Suppressor macrophage treated with lipopolysaccharide for 1 hour (primary cell): ENCODE results near the gene BCAM.
"Not testable (repeated sequence)": the region's sequence is repeated elsewhere in the genome, so short reads cannot be mapped to it uniquely, and the experiment has no call there.

Experiments
- DNase-seq, 3 donors: peaks; one replicate each; pipeline ENCODE4 v3.0.0-alpha.2; 2020 to 2022

BCAM gene

DNA sequence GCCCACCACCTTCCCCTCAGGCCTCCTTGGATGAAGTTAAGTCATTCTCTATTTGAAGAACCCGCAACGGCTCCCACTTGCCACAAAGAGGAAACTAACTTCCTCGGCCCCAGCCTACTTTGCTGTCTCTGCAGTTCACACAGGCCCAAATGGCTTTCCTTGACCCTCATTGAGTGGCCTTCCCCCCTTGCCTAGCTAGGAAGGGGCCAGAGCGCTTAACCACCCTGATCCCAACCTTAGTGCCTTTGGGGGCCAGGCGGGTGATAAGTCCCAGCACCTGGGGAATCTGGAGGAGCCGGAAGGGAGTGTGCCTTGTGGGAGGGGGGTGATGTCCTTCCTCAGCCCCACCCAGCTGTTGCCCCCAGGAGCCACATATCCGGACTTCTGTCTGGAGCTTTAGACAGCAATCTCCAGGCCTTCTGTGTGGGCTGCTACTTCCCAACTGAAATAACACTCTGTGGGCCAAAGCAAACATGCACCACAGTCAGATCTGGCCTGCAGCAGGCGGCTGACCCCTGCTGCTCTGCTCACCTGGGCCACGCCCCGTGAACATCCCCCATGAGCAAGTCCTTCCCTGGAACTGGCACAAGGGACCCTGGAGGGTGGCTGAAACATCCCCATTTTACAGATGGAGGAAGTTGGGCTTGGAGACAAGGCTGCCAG is 47.6 kb downstream of the BCAM start:
- peak; percentile 85 to 89 (median 88) for DNase-seq

DNA sequence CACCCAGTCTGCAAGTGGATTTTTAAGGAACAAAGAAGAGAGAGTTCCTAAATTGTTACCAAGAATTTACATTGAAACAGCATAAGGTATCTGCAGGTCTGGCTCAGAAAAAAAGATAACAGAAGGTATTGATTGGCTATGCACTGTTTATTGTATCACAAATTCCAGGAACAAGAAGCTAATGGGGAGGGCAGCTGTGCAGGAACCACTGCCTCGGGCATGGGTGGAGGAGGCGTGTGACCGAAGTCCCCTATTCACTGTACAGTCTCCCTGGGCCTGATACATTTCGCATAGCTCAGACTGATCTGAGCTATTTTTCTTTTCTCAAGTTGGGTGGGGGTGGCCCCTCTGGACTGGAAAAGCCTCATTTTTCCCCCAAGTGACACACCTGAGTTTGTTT is 48.9 kb downstream of the BCAM start:
- DNase-seq: peak in 2 of 3 donors; percentile 48 to 56

DNA sequence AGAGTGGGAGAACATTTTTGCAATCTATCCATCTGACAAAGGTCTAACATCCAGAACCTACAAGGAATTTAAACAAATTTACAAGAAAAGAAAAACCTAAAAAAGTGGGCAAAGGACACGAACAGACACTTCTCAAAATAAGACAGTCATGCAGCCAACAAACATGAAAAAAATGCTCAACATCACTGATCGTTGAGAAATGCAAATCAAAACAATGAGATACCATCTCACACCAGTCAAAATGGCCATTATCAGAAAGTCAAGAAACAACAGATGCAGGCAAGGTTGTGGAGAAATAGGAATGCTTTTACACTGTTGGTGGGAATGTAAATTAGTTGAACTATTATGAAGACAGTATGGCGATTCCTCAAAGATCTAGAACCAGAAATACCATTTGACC is 52.7 kb downstream of the BCAM start:
- not testable (repeated sequence) for DNase-seq

DNA sequence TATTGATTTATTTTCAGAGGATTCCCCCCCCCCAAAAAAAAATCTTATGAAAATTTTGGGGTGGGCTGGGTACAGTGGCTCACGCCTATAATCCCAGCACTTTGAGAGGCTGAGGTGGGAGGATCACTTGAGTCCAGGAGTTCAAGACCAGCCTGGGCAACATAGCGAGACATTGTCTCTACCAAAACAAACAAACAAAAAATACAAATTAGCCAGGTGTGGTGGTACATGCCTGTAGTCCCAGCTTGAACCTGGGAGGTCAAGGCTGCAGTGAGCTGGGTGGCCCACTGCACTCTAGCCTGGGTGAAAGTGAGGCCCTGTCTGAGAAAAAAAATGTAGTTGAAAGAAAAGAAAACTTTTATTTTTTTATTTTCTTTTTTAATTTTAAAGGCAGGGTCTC is 55.1 kb downstream of the BCAM start:
- no peak for DNase-seq

DNA sequence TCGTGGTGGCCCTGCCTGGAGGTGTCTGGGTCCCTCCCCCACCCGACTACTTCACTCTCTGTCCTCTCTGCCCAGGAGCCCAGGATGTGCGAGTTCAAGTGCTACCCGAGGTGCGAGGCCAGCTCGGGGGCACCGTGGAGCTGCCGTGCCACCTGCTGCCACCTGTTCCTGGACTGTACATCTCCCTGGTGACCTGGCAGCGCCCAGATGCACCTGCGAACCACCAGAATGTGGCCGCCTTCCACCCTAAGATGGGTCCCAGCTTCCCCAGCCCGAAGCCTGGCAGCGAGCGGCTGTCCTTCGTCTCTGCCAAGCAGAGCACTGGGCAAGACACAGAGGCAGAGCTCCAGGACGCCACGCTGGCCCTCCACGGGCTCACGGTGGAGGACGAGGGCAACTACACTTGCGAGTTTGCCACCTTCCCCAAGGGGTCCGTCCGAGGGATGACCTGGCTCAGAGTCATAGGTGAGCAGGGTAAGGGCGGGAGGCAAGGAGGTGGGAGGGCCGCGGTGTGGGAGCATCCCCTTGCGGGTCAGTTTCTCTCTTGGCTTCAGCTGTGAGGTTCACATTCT is 56.4 kb downstream of the BCAM start:
- DNase-seq: no peak

DNA sequence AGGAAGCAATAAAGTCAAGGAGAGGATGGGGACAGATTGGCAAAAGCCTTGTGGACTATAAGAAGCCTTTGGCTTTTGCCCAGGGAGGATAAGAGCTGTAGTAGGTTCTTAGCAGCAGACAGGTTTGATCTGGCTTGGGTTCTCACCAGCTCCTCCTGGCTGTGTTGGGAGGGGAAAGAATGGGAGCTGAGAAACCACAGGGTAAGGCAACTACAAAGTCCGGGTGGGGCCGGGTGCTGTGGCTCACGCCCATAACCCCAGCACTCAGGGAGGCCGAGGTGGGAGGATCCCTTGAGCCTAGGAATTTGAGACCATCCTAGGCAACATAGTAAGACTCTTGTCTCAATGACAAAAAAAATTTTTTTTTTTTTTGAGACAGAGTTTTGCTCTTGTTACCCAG is 57.8 kb downstream of the BCAM start:
- DNase-seq: no peak

DNA sequence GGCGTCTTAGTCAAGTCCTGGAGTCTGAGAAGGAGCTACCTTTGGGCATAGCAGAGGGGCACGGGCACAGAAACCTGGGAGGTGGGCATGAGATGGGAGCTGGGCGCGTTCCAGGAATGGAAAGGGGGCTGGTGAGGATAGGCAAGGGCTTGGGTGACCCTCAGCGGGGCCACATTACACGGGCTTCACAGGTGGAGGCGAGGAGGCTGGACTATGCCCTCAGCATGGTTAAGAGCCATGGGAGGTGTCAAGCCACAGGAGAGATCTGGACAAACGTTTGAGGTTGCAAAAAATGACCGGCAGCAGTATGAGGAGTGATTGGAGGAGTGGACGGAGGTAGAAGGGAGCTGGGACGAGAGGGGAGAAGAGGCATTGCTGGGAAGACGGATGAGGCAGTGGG is 58.7 kb downstream of the BCAM start:
- DNase-seq: no peak

DNA sequence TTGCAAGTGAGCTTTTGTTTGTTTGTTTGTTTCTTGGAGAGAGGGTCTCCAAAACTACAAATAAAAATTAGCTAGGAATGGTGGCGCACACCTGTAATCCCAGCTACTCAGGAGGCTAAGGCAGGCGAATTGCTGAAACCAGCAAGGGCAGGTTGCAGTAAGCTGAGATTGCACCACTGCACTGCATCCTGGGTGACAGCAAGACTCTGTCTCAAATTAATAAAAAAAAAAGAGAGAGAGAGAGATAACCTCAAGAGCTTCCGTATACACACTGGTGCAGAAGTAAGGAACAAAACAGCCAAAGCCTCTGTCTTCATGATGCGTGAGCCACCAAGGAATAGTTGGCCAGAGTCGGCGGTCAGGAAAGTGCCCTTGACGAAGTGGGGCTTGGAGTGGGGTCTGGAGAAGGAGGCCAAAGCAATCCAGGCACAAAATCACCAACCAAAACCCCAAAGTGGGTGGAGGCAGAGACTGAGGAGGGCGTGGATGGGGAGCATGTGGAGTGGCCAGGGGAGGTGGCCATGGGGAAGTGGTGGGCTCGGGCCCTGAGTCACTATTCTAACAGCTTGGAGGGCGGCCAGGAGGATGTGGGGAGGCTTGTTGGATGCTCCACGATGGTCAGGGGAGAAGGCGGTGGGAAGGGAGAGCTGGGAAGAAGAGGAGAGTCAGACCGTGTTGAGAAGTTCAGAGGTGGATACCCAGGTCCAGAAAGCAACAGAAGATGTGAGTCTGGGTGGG is 61.0 kb downstream of the BCAM start:
- peak; percentile 90 to 95 (median 94) for DNase-seq
